ENCODE measurements around the gene C5orf22.

Gene C5orf22

DNA sequence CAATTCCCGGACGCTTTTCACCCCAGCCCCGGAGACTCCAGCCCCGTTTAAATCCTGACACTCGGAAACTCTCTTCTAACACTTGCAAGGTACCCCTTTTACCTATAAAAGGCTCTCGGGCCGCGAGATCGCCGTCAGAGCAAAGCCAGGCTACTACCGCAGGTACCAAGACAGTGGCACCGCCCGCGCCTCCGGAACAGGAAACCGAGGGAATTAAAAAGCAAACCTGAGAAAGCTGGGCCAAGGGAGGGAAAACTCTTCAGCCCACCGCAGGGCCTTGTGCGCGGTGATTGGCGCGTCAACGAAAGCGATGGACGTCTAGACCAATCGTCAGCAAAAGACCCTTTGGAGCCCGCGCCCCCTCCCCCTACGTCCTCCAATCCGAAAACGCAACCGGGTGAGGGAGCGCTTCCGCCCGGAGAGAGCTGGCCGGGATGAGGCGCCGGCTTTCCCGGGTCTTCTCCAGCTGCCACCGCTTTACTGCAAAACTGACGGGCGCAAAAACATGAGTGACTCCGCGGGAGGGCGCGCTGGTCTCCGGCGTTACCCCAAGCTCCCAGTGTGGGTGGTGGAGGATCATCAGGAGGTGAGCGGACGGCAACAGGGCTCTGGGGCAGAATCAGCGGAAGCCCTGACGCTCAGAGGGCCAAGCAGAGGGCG, at the start of gene C5orf22, which contains the start of gene DROSHA (continued):
- TF ChIP-seq ZNF426 (tag by site-specific recombination; IDR thresholded peaks at IDR 0.05) (no peak), IKZF3 (tag by site-specific recombination; IDR thresholded peaks at IDR 0.05) (peak; percentile 40), ZBTB7A (tag by site-specific recombination; IDR thresholded peaks at IDR 0.05; ENCODE audit: low read depth) (no peak), ZNF707 (tag by site-specific recombination; IDR thresholded peaks at IDR 0.05) (no peak), ZNF341 (tag by site-specific recombination; IDR thresholded peaks at IDR 0.05; ENCODE audit: low read depth) (peak; percentile 72), PRDM1 (tag by site-specific recombination; IDR thresholded peaks at IDR 0.05) (peak; percentile 99), ZNF2 (tag by site-specific recombination; IDR thresholded peaks at IDR 0.05) (no peak), ZSCAN30 (tag by site-specific recombination; IDR thresholded peaks at IDR 0.05) (no peak)
- TF ChIP-seq, protein P1, sequence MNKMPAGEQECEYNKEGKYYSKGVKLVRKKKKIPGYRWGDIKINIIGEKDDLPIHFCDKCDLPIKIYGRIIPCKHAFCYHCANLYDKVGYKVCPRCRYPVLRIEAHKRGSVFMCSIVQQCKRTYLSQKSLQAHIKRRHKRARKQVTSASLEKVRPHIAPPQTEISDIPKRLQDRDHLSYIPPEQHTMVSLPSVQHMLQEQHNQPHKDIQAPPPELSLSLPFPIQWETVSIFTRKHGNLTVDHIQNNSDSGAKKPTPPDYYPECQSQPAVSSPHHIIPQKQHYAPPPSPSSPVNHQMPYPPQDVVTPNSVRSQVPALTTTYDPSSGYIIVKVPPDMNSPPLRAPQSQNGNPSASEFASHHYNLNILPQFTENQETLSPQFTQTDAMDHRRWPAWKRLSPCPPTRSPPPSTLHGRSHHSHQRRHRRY (tag by site-specific recombination; IDR thresholded peaks at IDR 0.05), result no peak
- TF ChIP-seq, protein P2, sequence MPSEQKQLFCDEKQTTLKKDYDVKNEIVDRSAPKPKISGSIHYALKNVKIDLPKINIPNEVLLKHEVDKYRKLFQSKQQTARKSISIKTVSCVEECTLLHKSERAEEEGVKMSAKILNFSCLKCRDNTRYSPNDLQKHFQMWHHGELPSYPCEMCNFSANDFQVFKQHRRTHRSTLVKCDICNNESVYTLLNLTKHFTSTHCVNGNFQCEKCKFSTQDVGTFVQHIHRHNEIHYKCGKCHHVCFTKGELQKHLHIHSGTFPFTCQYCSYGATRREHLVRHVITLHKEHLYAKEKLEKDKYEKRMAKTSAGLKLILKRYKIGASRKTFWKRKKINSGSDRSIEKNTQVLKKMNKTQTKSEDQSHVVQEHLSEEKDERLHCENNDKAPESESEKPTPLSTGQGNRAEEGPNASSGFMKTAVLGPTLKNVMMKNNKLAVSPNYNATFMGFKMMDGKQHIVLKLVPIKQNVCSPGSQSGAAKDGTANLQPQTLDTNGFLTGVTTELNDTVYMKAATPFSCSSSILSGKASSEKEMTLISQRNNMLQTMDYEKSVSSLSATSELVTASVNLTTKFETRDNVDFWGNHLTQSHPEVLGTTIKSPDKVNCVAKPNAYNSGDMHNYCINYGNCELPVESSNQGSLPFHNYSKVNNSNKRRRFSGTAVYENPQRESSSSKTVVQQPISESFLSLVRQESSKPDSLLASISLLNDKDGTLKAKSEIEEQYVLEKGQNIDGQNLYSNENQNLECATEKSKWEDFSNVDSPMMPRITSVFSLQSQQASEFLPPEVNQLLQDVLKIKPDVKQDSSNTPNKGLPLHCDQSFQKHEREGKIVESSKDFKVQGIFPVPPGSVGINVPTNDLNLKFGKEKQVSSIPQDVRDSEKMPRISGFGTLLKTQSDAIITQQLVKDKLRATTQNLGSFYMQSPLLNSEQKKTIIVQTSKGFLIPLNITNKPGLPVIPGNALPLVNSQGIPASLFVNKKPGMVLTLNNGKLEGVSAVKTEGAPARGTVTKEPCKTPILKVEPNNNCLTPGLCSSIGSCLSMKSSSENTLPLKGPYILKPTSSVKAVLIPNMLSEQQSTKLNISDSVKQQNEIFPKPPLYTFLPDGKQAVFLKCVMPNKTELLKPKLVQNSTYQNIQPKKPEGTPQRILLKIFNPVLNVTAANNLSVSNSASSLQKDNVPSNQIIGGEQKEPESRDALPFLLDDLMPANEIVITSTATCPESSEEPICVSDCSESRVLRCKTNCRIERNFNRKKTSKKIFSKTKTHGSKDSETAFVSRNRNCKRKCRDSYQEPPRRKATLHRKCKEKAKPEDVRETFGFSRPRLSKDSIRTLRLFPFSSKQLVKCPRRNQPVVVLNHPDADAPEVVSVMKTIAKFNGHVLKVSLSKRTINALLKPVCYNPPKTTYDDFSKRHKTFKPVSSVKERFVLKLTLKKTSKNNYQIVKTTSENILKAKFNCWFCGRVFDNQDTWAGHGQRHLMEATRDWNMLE (tag by site-specific recombination; conservative IDR thresholded peaks at IDR 0.05; ENCODE audit: low read depth), result peak; percentile 98
- TF ChIP-seq, protein P3, sequence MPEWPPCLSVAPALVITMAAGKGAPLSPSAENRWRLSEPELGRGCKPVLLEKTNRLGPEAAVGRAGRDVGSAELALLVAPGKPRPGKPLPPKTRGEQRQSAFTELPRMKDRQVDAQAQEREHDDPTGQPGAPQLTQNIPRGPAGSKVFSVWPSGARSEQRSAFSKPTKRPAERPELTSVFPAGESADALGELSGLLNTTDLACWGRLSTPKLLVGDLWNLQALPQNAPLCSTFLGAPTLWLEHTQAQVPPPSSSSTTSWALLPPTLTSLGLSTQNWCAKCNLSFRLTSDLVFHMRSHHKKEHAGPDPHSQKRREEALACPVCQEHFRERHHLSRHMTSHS (tag by site-specific recombination; IDR thresholded peaks at IDR 0.05), result no peak
- TF ChIP-seq, protein P4, sequence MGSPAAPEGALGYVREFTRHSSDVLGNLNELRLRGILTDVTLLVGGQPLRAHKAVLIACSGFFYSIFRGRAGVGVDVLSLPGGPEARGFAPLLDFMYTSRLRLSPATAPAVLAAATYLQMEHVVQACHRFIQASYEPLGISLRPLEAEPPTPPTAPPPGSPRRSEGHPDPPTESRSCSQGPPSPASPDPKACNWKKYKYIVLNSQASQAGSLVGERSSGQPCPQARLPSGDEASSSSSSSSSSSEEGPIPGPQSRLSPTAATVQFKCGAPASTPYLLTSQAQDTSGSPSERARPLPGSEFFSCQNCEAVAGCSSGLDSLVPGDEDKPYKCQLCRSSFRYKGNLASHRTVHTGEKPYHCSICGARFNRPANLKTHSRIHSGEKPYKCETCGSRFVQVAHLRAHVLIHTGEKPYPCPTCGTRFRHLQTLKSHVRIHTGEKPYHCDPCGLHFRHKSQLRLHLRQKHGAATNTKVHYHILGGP (tag by site-specific recombination; IDR thresholded peaks at IDR 0.05), result peak; percentile 18; the same call in 1 of the 2 replicates
- TF ChIP-seq, protein P5, sequence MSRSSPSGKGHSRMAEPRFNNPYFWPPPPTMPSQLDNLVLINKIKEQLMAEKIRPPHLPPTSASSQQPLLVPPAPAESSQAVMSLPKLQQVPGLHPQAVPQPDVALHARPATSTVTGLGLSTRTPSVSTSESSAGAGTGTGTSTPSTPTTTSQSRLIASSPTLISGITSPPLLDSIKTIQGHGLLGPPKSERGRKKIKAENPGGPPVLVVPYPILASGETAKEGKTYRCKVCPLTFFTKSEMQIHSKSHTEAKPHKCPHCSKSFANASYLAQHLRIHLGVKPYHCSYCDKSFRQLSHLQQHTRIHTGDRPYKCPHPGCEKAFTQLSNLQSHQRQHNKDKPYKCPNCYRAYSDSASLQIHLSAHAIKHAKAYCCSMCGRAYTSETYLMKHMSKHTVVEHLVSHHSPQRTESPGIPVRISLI (tag by site-specific recombination; IDR thresholded peaks at IDR 0.05), result peak; percentile 53; the same call in 1 of the 2 replicates

DNA sequence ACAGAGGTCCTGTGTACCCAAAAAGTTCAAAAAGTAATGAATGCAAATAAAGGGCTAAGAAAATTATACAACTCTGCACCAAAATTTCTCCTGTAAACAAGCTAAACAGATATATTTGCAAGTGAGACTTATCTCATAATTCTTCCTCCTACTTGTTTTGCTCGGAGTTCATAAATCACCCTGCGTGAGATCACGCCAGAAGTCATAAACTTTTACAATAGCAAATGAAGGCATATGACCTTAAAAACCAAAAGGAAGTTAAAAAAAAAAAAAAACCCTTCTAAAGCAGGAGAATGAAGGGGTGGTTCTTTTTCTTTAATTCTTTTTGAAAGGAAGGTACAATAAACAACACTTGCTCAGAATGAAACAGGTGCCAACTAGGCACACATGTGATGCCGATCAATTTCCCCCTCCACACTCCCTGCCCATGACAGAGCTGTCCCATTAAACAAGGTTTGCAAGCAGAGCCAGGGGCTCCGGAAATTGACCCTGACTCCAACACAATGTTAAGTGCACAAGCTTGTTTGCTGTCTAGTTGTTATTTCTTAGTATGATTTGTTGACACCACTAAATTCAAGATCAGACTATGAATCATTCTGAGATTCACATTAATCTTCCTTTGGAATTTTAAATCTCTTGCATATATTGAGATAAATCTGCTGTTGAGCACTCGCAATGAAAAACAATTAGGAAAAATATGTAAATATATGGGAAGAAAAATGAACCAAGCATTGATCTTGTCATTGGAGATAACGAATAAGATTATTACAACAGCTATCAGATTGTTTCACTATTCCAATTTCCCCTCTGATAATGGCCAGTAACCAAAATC, 46.5 kb upstream of the C5orf22 start:
- POLR2A ChIA-PET, result interaction anchor here (0.6 kb wide), 1 partner anchor 23 kb away, joined by 7 read pairs; no protein-coding TSS in a partner anchor
- H3K4me1 ChIP-seq (ENCODE audit: control insufficient read depth, insufficient read depth, low read length), result peaks cover 2% of the 10 kb centered on the region; the same call in 1 of the 2 replicates
- no peak overlapping the region for H3K27ac ChIP-seq (ENCODE audit: extremely low read depth, low read depth, low read length)
- H3K4me3 ChIP-seq (ENCODE audit: low read depth, low read length), result no peak overlapping the region
- CTCF ChIA-PET, result interaction anchor here (0.6 kb wide), 1 partner anchor 23 kb away, joined by 4 read pairs; no protein-coding TSS in a partner anchor
- H3K9me3 ChIP-seq (ENCODE audit: control insufficient read depth, insufficient read depth, low read depth, low read length), result no peaks in the 10 kb centered on the region
- H3K36me3 ChIP-seq (ENCODE audit: control insufficient read depth in 2 of 2, insufficient read depth in 1 of 2, low read length in 2 of 2), result peaks cover 57 to 64% of the 10 kb centered on the region in 2 experiments
- TF ChIP-seq ZNF626 (tag by site-specific recombination; IDR thresholded peaks at IDR 0.05) (no peak), ZNF560 (tag by site-specific recombination; IDR thresholded peaks at IDR 0.05; ENCODE audit: borderline replicate concordance) (no peak), SALL2 (tag by site-specific recombination; IDR thresholded peaks at IDR 0.05; ENCODE audit: borderline replicate concordance) (no peak), ZNF266 (tag by site-specific recombination; IDR thresholded peaks at IDR 0.05; ENCODE audit: low read depth) (no peak), GLI4 (tag by site-specific recombination; IDR thresholded peaks at IDR 0.05) (no peak)
- TF ChIP-seq, protein P6, sequence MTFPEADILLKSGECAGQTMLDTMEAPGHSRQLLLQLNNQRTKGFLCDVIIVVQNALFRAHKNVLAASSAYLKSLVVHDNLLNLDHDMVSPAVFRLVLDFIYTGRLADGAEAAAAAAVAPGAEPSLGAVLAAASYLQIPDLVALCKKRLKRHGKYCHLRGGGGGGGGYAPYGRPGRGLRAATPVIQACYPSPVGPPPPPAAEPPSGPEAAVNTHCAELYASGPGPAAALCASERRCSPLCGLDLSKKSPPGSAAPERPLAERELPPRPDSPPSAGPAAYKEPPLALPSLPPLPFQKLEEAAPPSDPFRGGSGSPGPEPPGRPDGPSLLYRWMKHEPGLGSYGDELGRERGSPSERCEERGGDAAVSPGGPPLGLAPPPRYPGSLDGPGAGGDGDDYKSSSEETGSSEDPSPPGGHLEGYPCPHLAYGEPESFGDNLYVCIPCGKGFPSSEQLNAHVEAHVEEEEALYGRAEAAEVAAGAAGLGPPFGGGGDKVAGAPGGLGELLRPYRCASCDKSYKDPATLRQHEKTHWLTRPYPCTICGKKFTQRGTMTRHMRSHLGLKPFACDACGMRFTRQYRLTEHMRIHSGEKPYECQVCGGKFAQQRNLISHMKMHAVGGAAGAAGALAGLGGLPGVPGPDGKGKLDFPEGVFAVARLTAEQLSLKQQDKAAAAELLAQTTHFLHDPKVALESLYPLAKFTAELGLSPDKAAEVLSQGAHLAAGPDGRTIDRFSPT (tag by site-specific recombination; IDR thresholded peaks at IDR 0.05), result peak; percentile 22; the same call in 1 of the 2 replicates
- TF ChIP-seq, protein P7, sequence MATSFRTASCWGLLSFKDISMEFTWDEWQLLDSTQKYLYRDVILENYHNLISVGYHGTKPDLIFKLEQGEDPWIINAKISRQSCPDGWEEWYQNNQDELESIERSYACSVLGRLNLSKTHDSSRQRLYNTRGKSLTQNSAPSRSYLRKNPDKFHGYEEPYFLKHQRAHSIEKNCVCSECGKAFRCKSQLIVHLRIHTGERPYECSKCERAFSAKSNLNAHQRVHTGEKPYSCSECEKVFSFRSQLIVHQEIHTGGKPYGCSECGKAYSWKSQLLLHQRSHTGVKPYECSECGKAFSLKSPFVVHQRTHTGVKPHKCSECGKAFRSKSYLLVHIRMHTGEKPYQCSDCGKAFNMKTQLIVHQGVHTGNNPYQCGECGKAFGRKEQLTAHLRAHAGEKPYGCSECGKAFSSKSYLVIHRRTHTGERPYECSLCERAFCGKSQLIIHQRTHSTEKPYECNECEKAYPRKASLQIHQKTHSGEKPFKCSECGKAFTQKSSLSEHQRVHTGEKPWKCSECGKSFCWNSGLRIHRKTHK (tag by site-specific recombination; IDR thresholded peaks at IDR 0.05), result no peak

All from HEK293 (cell line).